GM18868 (cell line): ENCODE data around the gene EPN3.
A peak's percentile ranks its signal among the peaks of the same experiment; 100 is the strongest.

Source experiments
- ATAC-seq: cut with Tn5 transposase; IDR thresholded peaks from one replicate; pipeline ENCODE4 v1.9.1; 2021; ENCODE audit warnings: mild to moderate bottlenecking, moderate library complexity; ENCODE audit not compliant: unreplicated experiment

EPN3 gene

GRCh38 chr17:50547736-50548083, 15.2 kb downstream of the EPN3 start:
- no peak for ATAC-seq

- no peak for ATAC-seq
Measured at GRCh38 chr17:50548831-50549230, 16.3 kb downstream of the EPN3 start.

DNA sequence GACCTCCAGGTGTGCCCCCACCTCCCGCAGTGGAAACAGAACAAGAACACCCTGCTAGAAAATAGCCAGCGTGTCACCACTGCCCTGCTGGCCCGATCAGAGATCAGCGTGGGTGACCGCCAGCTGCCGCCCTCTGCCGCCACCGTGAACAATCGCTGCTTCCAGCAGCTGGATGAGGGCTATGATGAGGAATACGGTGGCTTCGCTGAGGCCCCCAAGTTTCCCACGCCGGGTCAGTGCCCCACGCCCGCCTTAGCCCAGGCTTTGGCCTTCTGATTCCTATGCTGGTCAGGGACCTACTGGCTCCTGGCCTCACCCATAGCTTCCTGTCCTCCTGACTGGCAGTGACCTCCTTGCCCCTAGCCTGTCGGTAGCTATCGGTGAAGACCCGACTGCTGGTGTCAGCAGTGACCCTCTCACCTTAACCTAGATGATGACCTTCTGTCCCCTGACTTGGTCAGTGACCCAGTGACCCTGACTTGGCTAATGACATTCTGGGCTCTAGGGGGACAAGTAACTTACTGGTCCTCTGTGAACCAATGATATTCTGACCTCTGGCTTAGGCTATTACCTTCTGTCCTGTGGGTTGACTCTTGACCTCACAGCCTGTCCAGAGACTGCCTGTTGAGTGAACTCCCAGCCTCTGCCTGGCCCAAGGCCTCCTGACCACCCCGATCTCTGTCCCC, 16.9 kb downstream of the EPN3 start:
- no peak for ATAC-seq

GRCh38 chr17:50549969-50550368, 17.4 kb downstream of the EPN3 start:
- ATAC-seq, result no peak

DNA sequence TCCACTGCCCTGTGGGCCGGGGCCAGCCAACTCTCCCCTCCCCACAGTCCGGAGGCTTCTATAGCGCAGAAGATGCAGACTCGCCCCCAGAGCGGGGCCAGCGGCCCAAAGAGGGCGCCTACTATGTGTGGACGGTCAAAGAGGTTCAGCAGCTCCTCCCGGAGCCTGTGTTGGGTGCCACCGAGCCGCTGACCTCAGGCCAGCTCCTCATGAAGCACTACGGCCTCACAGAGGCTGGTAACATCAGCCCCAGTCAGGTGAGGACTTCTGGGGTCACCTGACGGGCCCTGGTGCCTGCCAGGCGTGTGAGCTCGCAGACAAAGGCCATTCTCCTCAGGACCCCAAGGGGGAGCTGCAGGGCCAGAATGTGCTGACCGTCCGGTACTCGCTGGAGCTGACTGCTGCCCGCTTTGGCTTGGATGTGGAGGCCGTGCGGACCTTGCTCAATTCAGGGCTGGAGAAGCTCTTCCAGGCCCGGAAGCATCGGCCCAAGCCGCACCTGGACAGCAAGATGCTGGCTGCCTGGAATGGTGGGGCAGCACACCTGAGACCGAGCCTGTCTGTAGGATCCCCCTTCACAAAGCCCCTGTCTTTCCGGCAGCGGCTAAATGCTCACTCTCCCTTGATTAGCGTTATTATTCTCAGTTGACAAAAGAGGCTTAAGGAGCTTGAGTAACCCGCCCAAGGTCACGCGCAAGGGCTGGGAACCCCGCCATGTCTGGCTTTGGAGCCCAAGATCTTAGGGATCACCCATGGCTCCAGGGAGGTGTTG, 18.3 kb downstream of the EPN3 start:
- no peak for ATAC-seq

DNA sequence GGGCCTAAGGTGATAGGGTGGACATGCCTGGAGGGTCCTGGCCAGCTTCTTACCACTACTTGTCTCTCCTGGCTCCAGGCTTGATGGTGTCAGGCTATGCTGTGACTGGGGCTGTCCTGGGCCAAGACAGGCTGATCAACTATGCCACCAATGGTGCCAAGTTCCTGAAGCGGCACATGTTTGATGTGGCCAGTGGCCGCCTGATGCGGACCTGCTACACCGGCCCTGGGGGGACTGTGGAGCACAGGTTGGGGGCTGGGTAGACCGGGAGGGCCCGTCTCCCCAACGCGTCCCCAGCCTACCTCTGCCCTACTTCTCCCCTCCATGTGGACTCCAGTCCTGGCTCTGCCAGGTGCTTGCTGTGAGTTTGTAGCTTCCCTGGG, 18.9 kb downstream of the EPN3 start:
- no peak for ATAC-seq

- no peak for ATAC-seq
Measured at GRCh38 chr17:50551884-50552283, 19.3 kb downstream of the EPN3 start.

- no peak for ATAC-seq
Measured at GRCh38 chr17:50554201-50554600, 21.7 kb downstream of the EPN3 start.

GRCh38 chr17:50556803-50557202, 24.3 kb downstream of the EPN3 start:
- ATAC-seq, result no peak

GRCh38 chr17:50557630-50558029, 25.1 kb downstream of the EPN3 start:
- no peak for ATAC-seq

DNA sequence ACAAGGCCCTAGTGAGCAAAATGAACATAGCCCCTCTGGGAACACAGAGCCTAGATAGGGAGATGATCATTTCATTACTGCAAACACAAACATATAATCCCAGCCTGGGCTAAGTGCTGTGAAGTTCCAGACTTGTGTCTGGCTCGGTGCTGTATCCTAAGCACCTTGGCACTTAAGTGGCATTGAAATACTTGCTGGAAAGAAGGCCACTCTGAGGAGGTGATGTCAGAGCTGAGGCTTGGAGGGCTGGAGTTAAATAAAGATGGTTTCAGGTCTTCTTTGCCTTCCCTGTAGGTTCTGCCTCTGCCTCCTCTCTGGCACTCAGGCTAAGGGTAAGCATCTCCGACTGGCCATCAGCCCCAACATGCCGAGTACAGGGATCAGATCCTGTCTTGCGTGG, 25.6 kb downstream of the EPN3 start:
- ATAC-seq, result no peak

DNA sequence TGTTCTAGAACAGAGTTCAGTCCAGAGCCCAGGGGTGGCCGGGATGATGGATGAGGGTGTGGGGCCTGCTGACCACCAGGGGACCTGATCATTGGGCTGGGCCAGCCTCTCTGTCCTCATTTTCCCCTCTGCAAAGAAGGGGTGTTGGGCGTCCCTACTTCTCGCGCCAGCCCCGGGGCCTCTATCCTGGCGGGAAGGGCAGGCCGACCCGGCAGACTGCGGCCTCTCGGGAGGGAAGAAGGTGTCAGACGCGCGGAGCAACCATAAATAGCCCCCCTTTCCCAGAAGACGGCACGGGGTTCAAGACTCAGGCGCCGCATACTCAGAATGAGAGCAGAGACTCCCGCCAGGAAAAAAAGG, 26.0 kb downstream of the EPN3 start:
- no peak for ATAC-seq

- ATAC-seq, result no peak
Measured at GRCh38 chr17:50558941-50559614, 26.5 kb downstream of the EPN3 start.

- ATAC-seq, result no peak
Measured at GRCh38 chr17:50559674-50560184, 27.2 kb downstream of the EPN3 start.

- ATAC-seq, result peak; percentile 87
Measured at GRCh38 chr17:50560185-50560824, 27.8 kb downstream of the EPN3 start, which contains the start of gene CACNA1G. CACNA1G (plus strand) TSS chr17:50560715; CDS start chr17:50561460, 745 bp downstream.

GRCh38 chr17:50560931-50561745, 28.6 kb downstream of the EPN3 start:
- ATAC-seq, result no peak

GRCh38 chr17:50561746-50562141, 29.2 kb downstream of the EPN3 start:
- ATAC-seq, result no peak

GRCh38 chr17:50562242-50563091, 29.9 kb downstream of the EPN3 start:
- no peak for ATAC-seq

DNA sequence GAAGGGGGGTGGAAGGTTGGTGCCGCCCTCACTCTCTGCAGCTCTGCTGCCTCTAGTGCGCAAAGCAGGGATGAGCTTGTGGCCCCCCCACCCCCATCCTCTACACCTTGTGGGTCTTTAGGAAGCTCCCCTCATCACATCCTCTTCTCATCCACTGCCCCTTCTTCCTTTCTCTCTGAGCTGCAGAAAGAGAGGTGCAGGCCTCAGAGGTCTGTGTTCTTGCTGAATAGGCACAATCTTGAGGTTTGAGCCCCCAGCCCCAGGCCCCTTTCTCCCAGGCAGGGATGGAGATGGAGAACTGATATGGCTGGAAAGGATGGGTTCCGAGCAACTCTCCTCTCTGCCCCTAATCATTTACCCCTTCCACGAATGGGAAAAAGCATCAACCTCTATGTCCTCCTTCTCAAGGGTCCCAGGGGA, 30.6 kb downstream of the EPN3 start:
- no peak for ATAC-seq

DNA sequence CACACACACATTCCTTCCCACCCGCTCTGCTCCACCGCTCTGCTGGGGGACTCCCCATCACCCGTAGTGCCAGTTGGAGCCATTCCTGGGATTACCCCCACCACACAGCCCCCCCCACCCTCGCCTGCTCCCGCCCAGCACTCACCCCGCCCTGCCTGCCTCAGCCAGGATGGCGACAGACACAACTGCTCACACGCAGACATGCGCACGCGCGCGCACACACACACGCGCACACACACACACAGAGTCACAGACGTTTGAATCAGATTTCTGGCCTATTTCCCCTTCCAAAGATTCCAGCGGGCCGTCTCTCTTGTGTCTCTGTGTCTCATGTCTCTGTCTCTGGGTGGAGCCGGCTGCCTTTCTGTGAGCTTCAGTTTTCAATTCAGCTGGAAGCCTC, 32.4 kb downstream of the EPN3 start:
- ATAC-seq, result no peak
